ENCODE results near the gene TNNI3K.

The TNNI3K gene

DNA sequence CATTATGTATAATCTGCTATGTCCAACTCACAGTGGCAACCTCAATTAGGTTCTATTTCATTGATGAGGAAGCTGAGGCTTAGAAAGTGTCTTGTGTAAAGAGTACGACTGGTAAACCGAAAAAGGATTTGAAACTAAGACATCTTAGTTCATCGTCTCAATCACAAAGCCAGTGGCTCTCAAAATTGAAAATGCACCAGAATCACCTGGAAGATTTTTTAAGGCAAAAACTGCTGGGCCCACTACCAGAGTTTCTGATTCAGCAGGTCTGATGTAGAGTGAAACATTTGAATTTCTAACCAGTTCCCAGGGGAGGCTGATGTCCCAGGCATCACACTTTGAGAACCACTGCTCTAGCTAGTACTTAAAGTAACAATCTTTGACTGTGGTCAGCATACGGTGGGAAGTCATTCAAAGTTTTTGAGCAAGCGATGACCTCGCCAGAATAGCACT is 282.4 kb downstream of the TNNI3K start:
- no peak for TF ChIP-seq CTCF (IDR thresholded peaks at IDR 0.05; ENCODE audit: low read depth, low read length)
- no peak for DNase-seq (ENCODE audit: extremely low read depth, low read depth)

DNA sequence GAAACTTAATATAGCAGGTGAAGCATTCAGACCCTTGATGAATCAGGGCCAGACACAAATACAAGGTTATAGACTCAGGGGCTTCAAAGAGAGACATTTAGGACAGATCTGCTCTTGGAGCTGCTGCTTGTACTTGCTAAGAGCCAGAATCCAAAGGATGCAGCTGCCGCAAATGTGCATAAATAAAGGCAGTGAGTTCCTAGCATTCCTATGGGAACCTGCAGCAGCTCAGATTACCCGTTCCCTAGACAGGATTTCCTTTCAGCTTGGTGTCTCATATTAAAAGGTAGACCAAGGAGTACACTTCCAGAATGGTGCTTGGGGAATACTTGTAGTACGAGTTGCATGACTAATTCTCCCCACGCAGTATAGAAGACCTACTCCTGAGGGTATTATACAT is 287.0 kb downstream of the TNNI3K start:
- DNase-seq (ENCODE audit: extremely low read depth, low read depth), result no peak
- no peak for TF ChIP-seq CTCF (IDR thresholded peaks at IDR 0.05; ENCODE audit: low read depth, low read length)

GRCh38 chr1:74523873-74524480 is 288.8 kb downstream of the TNNI3K start:
- TF ChIP-seq CTCF (IDR thresholded peaks at IDR 0.05; ENCODE audit: low read depth, low read length), result no peak
- DNase-seq (ENCODE audit: extremely low read depth, low read depth), result no peak

- TF ChIP-seq CTCF (IDR thresholded peaks at IDR 0.05; ENCODE audit: low read depth, low read length), result no peak
- DNase-seq (ENCODE audit: extremely low read depth, low read depth), result no peak
Measured at GRCh38 chr1:74526708-74527107, 291.5 kb downstream of the TNNI3K start.

DNA sequence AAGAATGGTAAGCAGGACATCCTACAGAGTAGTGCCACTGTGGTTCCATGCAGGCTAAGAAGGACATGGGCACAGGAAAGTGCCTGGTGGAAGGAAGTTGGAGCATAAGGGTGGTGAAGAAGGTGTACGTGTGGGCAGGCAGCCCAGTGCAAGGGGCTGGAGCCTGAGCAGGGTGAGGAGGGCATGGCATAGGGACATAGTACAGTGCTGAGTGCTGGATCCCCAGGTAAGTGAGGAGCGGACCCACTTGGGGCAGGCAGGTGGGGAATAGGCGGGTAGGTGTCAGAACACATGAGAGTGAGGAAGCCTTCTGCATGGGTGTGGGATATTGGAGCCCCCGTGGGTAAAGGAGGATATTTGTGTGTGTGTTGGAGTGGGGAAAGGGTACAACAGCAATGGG is 292.9 kb downstream of the TNNI3K start:
- no peak for DNase-seq (ENCODE audit: extremely low read depth, low read depth)

DNA sequence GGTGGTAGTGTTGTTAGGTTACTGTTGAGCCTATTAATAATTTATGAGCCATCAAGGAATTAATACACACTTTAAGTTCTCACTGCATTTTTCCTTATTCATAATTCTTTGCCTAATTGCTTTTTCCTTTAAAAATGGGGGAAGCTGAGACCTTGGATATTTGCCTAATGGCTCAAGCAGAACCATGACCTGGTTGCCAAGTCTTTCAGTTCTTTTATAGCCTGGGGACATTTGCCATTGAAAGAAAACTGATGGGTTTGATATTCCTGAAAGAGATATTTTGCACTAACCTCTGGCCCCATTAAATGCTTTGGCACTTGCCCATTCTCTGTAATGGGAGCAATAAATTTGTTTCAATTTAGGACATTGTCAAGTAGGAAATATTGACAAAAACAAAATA is 295.7 kb downstream of the TNNI3K start:
- no peak for TF ChIP-seq CTCF (IDR thresholded peaks at IDR 0.05; ENCODE audit: low read depth, low read length)
- DNase-seq (ENCODE audit: extremely low read depth, low read depth), result no peak

More for the DNA sequence above, 292.9 kb downstream of the TNNI3K start:
- TF ChIP-seq CTCF (IDR thresholded peaks at IDR 0.05; ENCODE audit: low read depth, low read length), result no peak

- no peak for TF ChIP-seq CTCF (IDR thresholded peaks at IDR 0.05; ENCODE audit: low read depth, low read length)
- DNase-seq (ENCODE audit: extremely low read depth, low read depth), result no peak
Measured at GRCh38 chr1:74531796-74532195, 296.6 kb downstream of the TNNI3K start.

Data from AG09319 (cell line).